Upper lobe of right lung (tissue), 1 donor: ENCODE data around the gene SPATC1L. TPM values are rescaled to one million over a fixed set of nuclear protein-coding genes. Genes with fewer than 3 reads are reported as not detected.

Source experiments
- ATAC-seq: fragments of 200-7000 bp; cut with Tn5 transposase; one replicate; pipeline ENCODE4 v1.9.1; 2020; ENCODE audit warnings: mild to moderate bottlenecking, moderate library complexity
- DNase-seq: peaks from one replicate; pipeline ENCODE4 v3.0.0-alpha.2; 2020
- H3K27ac ChIP-seq: fragments of 200-600 bp; one replicate; pipeline ENCODE4 v1.8.0; 2022
- H3K27me3 ChIP-seq: fragments of 200-600 bp; one replicate; pipeline ENCODE4 v1.8.0; 2022; ENCODE audit warnings: mild to moderate bottlenecking
- H3K36me3 ChIP-seq: fragments of 200-600 bp; one replicate; pipeline ENCODE4 v1.8.0; 2022
- H3K4me1 ChIP-seq: fragments of 200-600 bp; one replicate; pipeline ENCODE4 v1.8.0; 2022
- H3K4me3 ChIP-seq: fragments of 200-600 bp; one replicate; pipeline ENCODE4 v1.8.0; 2022; ENCODE audit warnings: mild to moderate bottlenecking
- H3K9me3 ChIP-seq: fragments of 200-600 bp; one replicate; pipeline ENCODE4 v1.8.0; 2022
- intact Hi-C: fragments of 100-400 bp; cut with DNase I; formaldehyde crosslinking; loops from one replicate; pipeline ENCODE4 v1.11.0; 2022
- total RNA-seq: library from RNA; stranded (reverse); fragmentation: NEBNext Ultra II Directional; extraction: Animal tissue kit (Norgen Biotek cat#: 25700); gene quantifications from one replicate; pipeline ENCODE4 v1.2.1, GENCODE V29; 2021
- TF ChIP-seq, protein P1 (sequence below): fragments of 200-600 bp; IDR thresholded peaks from one replicate; pipeline ENCODE4 v1.8.0; 2022; ENCODE audit warnings: antibody characterized with exemption
- donor health status: DM: no; HTN: yes; CAD: no; lungs with severe emphysema.

SPATC1L gene
- total RNA-seq, 1 donor from 2014 or later, result 4.7 TPM

- Histone ChIP-seq H3K4me3 (no peak overlapping the region), H3K9me3 (no peaks in the 10 kb centered on the region), H3K27me3 (no peaks in the 10 kb centered on the region), H3K27ac (no peak overlapping the region), H3K36me3 (peaks cover 10% of the 10 kb centered on the region), H3K4me1 (no peaks in the 10 kb centered on the region)
- DNase-seq (peak; percentile 51), ATAC-seq (no peak)
- TF ChIP-seq, protein P1, sequence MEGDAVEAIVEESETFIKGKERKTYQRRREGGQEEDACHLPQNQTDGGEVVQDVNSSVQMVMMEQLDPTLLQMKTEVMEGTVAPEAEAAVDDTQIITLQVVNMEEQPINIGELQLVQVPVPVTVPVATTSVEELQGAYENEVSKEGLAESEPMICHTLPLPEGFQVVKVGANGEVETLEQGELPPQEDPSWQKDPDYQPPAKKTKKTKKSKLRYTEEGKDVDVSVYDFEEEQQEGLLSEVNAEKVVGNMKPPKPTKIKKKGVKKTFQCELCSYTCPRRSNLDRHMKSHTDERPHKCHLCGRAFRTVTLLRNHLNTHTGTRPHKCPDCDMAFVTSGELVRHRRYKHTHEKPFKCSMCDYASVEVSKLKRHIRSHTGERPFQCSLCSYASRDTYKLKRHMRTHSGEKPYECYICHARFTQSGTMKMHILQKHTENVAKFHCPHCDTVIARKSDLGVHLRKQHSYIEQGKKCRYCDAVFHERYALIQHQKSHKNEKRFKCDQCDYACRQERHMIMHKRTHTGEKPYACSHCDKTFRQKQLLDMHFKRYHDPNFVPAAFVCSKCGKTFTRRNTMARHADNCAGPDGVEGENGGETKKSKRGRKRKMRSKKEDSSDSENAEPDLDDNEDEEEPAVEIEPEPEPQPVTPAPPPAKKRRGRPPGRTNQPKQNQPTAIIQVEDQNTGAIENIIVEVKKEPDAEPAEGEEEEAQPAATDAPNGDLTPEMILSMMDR, result no peak
- intact Hi-C loops, result no loop called here
These were observed 56.8 kb downstream of the SPATC1L start for GRCh38 chr21:46127239-46128105.

DNA sequence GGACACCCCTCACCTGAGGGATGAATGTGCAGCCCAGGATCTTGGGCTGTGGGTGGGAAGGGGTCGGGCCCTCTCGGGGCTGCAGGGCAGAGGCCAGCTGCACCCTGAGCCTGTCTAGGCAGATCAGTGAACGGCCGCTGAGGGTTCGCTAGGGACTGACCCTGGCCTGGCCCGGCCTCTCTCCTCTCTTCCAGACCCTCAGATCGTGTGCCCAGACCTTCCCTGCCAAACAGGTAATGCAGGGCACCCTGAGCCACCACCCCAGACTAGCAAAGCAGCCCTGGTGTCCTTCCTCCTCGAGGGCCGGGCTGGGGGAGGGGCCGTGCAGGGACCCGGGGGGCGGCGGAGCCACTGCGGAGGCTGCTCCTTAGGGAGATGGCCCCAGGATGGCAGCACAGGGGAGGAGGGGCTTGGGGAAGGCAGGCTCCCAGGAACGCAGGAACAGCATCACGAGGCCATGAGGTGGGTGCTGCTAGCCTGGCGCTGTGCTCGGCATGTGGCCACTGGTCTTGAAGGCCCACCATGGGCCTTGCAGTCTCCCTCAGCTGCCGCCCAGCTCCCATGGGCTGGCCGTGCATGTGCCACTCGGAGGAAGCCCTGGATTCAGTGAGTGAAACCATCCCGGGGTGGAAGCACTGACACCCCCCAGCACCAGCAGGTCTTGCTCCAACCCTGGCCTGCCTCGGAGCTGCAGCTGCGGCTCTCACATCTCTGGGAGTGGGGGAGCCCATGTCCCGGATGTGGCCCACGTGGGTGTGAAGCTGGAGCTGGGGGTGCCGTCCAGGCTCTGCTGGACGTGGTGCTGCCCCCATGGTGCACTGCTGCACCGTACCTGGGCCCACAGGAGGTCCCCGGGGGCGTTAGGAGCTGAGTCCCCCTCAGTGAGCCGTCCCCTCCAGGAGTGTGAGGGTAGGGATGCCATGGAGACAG, 57.7 kb downstream of the SPATC1L start:
- peak; percentile 55 for DNase-seq
- no peak overlapping the region for H3K27ac ChIP-seq
- no peak overlapping the region for H3K4me3 ChIP-seq
- TF ChIP-seq, protein P1, result no peak
- intact Hi-C loops, result no loop called here
- no peaks in the 10 kb centered on the region for H3K9me3 ChIP-seq
- no peaks in the 10 kb centered on the region for H3K27me3 ChIP-seq
- H3K36me3 ChIP-seq, result peaks cover 17% of the 10 kb centered on the region
- no peaks in the 10 kb centered on the region for H3K4me1 ChIP-seq
- no peak for ATAC-seq

GRCh38 chr21:46125846-46126301, 58.4 kb downstream of the SPATC1L start:
- H3K9me3 ChIP-seq, result no peaks in the 10 kb centered on the region
- intact Hi-C loops, result no loop called here
- H3K4me1 ChIP-seq, result no peaks in the 10 kb centered on the region
- H3K27ac ChIP-seq, result no peak overlapping the region
- TF ChIP-seq, protein P1, result no peak
- no peak overlapping the region for H3K4me3 ChIP-seq
- peaks cover 24% of the 10 kb centered on the region for H3K36me3 ChIP-seq
- ATAC-seq (no peak), DNase-seq (peak; percentile 64)
- no peaks in the 10 kb centered on the region for H3K27me3 ChIP-seq

- peaks cover 29% of the 10 kb centered on the region for H3K36me3 ChIP-seq
- H3K27ac ChIP-seq, result no peak overlapping the region
- H3K27me3 ChIP-seq, result no peaks in the 10 kb centered on the region
- H3K4me3 ChIP-seq, result no peak overlapping the region
- H3K9me3 ChIP-seq, result no peaks in the 10 kb centered on the region
- ATAC-seq (no peak), DNase-seq (peak; percentile 56)
- TF ChIP-seq, protein P1, result no peak
- H3K4me1 ChIP-seq, result no peaks in the 10 kb centered on the region
- intact Hi-C loops, result no loop called here
These were observed 59.1 kb downstream of the SPATC1L start for GRCh38 chr21:46124926-46125845.
